Stimulated activated CD4-positive, alpha-beta T cell treated with anti-CD3 and anti-CD28 coated beads, Interleukin-4, amount 100 ng/mL, for 24 hours (primary cell): Measurements from ENCODE around the gene SLC25A17.
"Not testable (repeated sequence)": the region's sequence is repeated elsewhere in the genome, so short reads cannot be mapped to it uniquely, and the experiment has no call there.

ENCODE experiments used
- DNase-seq: peaks from one replicate; pipeline ENCODE4 v3.0.0-alpha.2; 2020

The SLC25A17 gene

GRCh38 chr22:40818192-40818746 is 877 bp downstream of the SLC25A17 start:
- DNase-seq = no peak

GRCh38 chr22:40817737-40818136 is 1.4 kb downstream of the SLC25A17 start:
- DNase-seq = no peak

GRCh38 chr22:40813912-40814315 is 5.2 kb downstream of the SLC25A17 start:
- no peak for DNase-seq

- no peak for DNase-seq
These were observed 10.9 kb downstream of the SLC25A17 start for GRCh38 chr22:40808018-40808841.

GRCh38 chr22:40806711-40807110 is 12.4 kb downstream of the SLC25A17 start:
- DNase-seq = no peak

- no peak for DNase-seq
These were observed 13.4 kb downstream of the SLC25A17 start for GRCh38 chr22:40805699-40806203.

- no peak for DNase-seq
These were observed 13.9 kb downstream of the SLC25A17 start for GRCh38 chr22:40805239-40805638.

GRCh38 chr22:40803321-40803720 is 15.8 kb downstream of the SLC25A17 start:
- no peak for DNase-seq

- no peak for DNase-seq
These were observed 20.1 kb downstream of the SLC25A17 start for GRCh38 chr22:40799008-40799407.

GRCh38 chr22:40797427-40797826 is 21.7 kb downstream of the SLC25A17 start:
- DNase-seq = no peak

- no peak for DNase-seq
These were observed 26.7 kb downstream of the SLC25A17 start for GRCh38 chr22:40792451-40792850.

GRCh38 chr22:40791241-40791640 is 27.9 kb downstream of the SLC25A17 start:
- no peak for DNase-seq

GRCh38 chr22:40789131-40789530 is 30.0 kb downstream of the SLC25A17 start:
- no peak for DNase-seq

GRCh38 chr22:40782521-40782920 is 36.6 kb downstream of the SLC25A17 start:
- DNase-seq = no peak

GRCh38 chr22:40781749-40782148 is 37.4 kb downstream of the SLC25A17 start:
- DNase-seq = not testable (repeated sequence)

- DNase-seq = no peak
These were observed 49.4 kb downstream of the SLC25A17 start for GRCh38 chr22:40769761-40770160.

GRCh38 chr22:40768206-40768605 is 50.9 kb downstream of the SLC25A17 start:
- DNase-seq = no peak

GRCh38 chr22:40766956-40767355 is 52.2 kb downstream of the SLC25A17 start:
- no peak for DNase-seq

GRCh38 chr22:40764763-40765441 is 54.2 kb downstream of the SLC25A17 start:
- peak; percentile 8 for DNase-seq

GRCh38 chr22:40759294-40759840 is 59.8 kb downstream of the SLC25A17 start:
- DNase-seq = no peak

GRCh38 chr22:40758851-40759250 is 60.3 kb downstream of the SLC25A17 start:
- DNase-seq = not testable (repeated sequence)

- no peak for DNase-seq
These were observed 60.8 kb downstream of the SLC25A17 start for GRCh38 chr22:40758390-40758789.

GRCh38 chr22:40757071-40757470 is 62.1 kb downstream of the SLC25A17 start:
- no peak for DNase-seq
